IgD-negative memory B cell (primary cell): ENCODE measurements around the gene RGS3. TPM values are rescaled to one million over a fixed set of nuclear protein-coding genes. Genes with fewer than 3 reads are reported as not detected.

Source experiments
- H3K27ac Mint-ChIP-seq, 3 donors: one replicate each; pipeline ENCODE4 v1.8.0; 2020 to 2022; ENCODE audit warnings: mild to moderate bottlenecking in 3 of 3, mixed read lengths in 3 of 3, moderate library complexity in 1 of 3
- H3K27me3 Mint-ChIP-seq: one replicate; pipeline ENCODE4 v1.8.0; 2021; ENCODE audit warnings: mixed read lengths
- H3K36me3 Mint-ChIP-seq: one replicate; pipeline ENCODE4 v1.8.0; 2020; ENCODE audit warnings: mild to moderate bottlenecking, mixed read lengths
- H3K4me1 Mint-ChIP-seq, 3 donors: one replicate each; pipeline ENCODE4 v1.8.0; 2020 to 2022; ENCODE audit warnings: mixed read lengths in 3 of 3, mild to moderate bottlenecking in 1 of 3
- H3K4me3 Mint-ChIP-seq, 4 donors: one replicate each; pipeline ENCODE4 v1.8.0; 2020 to 2022; ENCODE audit warnings: mild to moderate bottlenecking in 4 of 4, mixed read lengths in 4 of 4, moderate library complexity in 3 of 4
- H3K9me3 Mint-ChIP-seq, 3 donors: one replicate each; pipeline ENCODE4 v1.8.0; 2020 to 2021; ENCODE audit warnings: mixed read lengths in 3 of 3, mild to moderate bottlenecking in 1 of 3
- polyA plus RNA-seq: library from polyadenylated mRNA; unstranded; fragments of 300-500 nt; fragmentation: Illumina TruSeq; gene quantifications from one replicate; pipeline ENCODE4 v1.2.3, GENCODE V29; 2021

RGS3 gene
- polyA plus RNA-seq, 1 donor from 2014 or later, result 16.2 TPM

DNA sequence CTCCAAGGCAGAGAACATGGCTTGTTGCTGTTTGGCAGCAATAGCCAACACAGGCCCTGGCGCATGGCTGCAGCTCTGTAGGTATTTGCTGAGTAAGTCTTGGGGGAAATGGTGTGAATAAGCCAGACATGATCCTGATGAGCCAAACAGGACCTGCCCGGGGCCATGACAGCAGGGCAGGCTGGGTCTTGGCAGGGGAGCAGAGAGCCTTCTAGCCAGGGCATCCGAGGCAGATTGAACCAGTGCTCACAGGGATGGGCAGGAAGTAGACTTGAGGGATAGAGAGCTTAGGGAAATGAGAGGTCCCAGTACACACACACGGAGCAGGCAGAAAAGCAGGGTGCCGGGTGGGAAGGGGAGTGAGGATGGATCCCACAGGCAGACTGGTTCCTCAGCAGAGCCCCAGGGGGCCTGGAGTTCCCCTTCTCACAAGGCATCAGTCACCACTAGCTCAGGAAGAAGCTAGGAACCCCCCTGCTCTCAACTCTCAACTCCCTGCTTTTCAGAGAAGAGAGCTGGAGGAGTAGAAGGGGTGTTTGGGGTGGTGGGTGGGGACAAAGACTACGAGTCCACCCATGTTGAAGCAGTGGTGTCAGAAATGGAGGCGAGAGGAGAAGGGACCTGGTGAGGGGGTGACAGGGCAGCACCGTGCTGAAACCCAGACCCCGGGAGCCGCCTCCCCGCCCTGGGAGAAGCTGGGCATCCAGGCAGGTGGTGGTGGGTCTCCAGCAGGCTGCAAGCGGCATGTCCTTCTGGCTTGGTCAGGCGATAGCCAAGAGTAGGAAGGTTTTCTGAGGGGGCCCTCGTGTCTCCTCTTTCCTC, 111.1 kb downstream of the RGS3 start:
- peak overlapping the region in 1 of 4 donors; percentile 23 for H3K4me3 Mint-ChIP-seq

GRCh38 chr9:113577525-113578261, 114.2 kb downstream of the RGS3 start:
- Mint-ChIP-seq H3K36me3 (no peaks in the 10 kb centered on the region), H3K27me3 (no peaks in the 10 kb centered on the region), H3K27ac (peak overlapping the region in 1 of 3 donors; percentile 78), H3K9me3 (no peaks in the 10 kb centered on the region), H3K4me1 (peaks cover 44 to 59% (median 47%) of the 10 kb centered on the region in 3 donors), H3K4me3 (peak overlapping the region in 2 of 4 donors; percentile 15 to 17)

More for the DNA sequence above, 111.1 kb downstream of the RGS3 start:
- H3K9me3 Mint-ChIP-seq, result no peaks in the 10 kb centered on the region
- peaks cover 26 to 32% (median 28%) of the 10 kb centered on the region in 3 donors for H3K4me1 Mint-ChIP-seq
- no peaks in the 10 kb centered on the region for H3K27me3 Mint-ChIP-seq
- no peaks in the 10 kb centered on the region for H3K36me3 Mint-ChIP-seq
- H3K27ac Mint-ChIP-seq, result no peak overlapping the region

DNA sequence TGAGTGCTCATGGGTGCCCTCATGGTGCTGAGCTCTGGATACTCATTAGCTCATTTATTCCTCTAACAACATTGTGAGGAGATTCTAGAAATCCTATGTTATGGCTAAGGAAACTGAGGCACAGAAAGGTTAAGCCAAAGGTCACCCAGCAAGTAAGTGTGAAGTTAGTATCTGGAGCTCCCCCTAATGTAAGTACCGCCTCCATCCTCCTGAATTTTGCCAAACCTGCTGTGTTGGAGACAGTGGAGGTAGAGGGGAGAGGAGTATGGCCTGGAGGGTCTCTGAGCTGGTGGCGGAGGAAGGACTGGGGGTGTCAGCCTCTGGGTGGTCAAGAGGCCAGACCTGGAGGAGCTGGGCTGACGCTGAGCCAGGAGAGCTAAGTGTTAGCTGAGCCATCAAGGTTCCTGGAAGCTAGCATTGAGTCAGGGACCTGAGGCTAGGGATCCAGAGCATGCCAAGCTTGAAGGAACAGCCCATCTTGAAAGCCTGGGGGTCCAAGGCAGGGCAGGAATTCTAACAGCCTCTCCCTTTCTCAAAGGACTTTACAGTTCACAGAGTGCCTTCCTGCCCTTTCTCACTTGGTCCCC, 114.8 kb downstream of the RGS3 start:
- H3K9me3 Mint-ChIP-seq, result no peaks in the 10 kb centered on the region
- H3K4me1 Mint-ChIP-seq, result peaks cover 47 to 63% (median 47%) of the 10 kb centered on the region in 3 donors
- H3K36me3 Mint-ChIP-seq, result no peaks in the 10 kb centered on the region
- peak overlapping the region; percentile 55 to 88 (median 68) for H3K4me3 Mint-ChIP-seq
- H3K27me3 Mint-ChIP-seq, result no peaks in the 10 kb centered on the region
- peak overlapping the region in 2 of 3 donors; percentile 78 to 91 for H3K27ac Mint-ChIP-seq

GRCh38 chr9:113578882-113579282, 115.4 kb downstream of the RGS3 start:
- Mint-ChIP-seq H3K4me3 (peak overlapping the region; percentile 55 to 88 (median 84)), H3K36me3 (no peaks in the 10 kb centered on the region), H3K27ac (peak overlapping the region; percentile 78 to 91 (median 87)), H3K9me3 (no peaks in the 10 kb centered on the region), H3K27me3 (no peaks in the 10 kb centered on the region), H3K4me1 (peaks cover 47 to 63% (median 47%) of the 10 kb centered on the region in 3 donors)

- Mint-ChIP-seq H3K9me3 (no peaks in the 10 kb centered on the region), H3K27me3 (no peaks in the 10 kb centered on the region), H3K36me3 (no peaks in the 10 kb centered on the region), H3K27ac (peak overlapping the region; percentile 78 to 91 (median 87)), H3K4me1 (peaks cover 47 to 63% (median 47%) of the 10 kb centered on the region in 3 donors), H3K4me3 (peak overlapping the region; percentile 55 to 88 (median 84))
These were observed 115.9 kb downstream of the RGS3 start for GRCh38 chr9:113579283-113580040.

GRCh38 chr9:113580041-113580953, 116.8 kb downstream of the RGS3 start:
- Mint-ChIP-seq H3K36me3 (no peaks in the 10 kb centered on the region), H3K27ac (peak overlapping the region; percentile 78 to 94 (median 91)), H3K9me3 (no peaks in the 10 kb centered on the region), H3K4me3 (peak overlapping the region; percentile 77 to 94 (median 84)), H3K27me3 (no peaks in the 10 kb centered on the region), H3K4me1 (peaks cover 46 to 61% (median 51%) of the 10 kb centered on the region in 3 donors)

GRCh38 chr9:113580954-113581311, 117.4 kb downstream of the RGS3 start:
- peak overlapping the region; percentile 78 to 94 (median 91) for H3K27ac Mint-ChIP-seq
- no peaks in the 10 kb centered on the region for H3K27me3 Mint-ChIP-seq
- H3K4me3 Mint-ChIP-seq, result peak overlapping the region; percentile 77 to 94 (median 84)
- peaks cover 39 to 55% (median 45%) of the 10 kb centered on the region in 3 donors for H3K4me1 Mint-ChIP-seq
- no peaks in the 10 kb centered on the region for H3K9me3 Mint-ChIP-seq
- H3K36me3 Mint-ChIP-seq, result no peaks in the 10 kb centered on the region

GRCh38 chr9:113581865-113582697, 118.6 kb downstream of the RGS3 start:
- peak overlapping the region; percentile 78 to 94 (median 87) for H3K27ac Mint-ChIP-seq
- no peaks in the 10 kb centered on the region for H3K27me3 Mint-ChIP-seq
- no peaks in the 10 kb centered on the region for H3K9me3 Mint-ChIP-seq
- H3K36me3 Mint-ChIP-seq, result no peaks in the 10 kb centered on the region
- peak overlapping the region; percentile 77 to 94 (median 84) for H3K4me3 Mint-ChIP-seq
- peaks cover 35 to 54% (median 45%) of the 10 kb centered on the region in 3 donors for H3K4me1 Mint-ChIP-seq

- H3K27me3 Mint-ChIP-seq, result no peaks in the 10 kb centered on the region
- peak overlapping the region in 1 of 3 donors; percentile 78 for H3K27ac Mint-ChIP-seq
- peaks cover 35 to 48% (median 43%) of the 10 kb centered on the region in 3 donors for H3K4me1 Mint-ChIP-seq
- no peaks in the 10 kb centered on the region for H3K9me3 Mint-ChIP-seq
- H3K4me3 Mint-ChIP-seq, result peak overlapping the region in 1 of 4 donors; percentile 79
- no peaks in the 10 kb centered on the region for H3K36me3 Mint-ChIP-seq
These were observed 119.2 kb downstream of the RGS3 start for GRCh38 chr9:113582698-113583200.

DNA sequence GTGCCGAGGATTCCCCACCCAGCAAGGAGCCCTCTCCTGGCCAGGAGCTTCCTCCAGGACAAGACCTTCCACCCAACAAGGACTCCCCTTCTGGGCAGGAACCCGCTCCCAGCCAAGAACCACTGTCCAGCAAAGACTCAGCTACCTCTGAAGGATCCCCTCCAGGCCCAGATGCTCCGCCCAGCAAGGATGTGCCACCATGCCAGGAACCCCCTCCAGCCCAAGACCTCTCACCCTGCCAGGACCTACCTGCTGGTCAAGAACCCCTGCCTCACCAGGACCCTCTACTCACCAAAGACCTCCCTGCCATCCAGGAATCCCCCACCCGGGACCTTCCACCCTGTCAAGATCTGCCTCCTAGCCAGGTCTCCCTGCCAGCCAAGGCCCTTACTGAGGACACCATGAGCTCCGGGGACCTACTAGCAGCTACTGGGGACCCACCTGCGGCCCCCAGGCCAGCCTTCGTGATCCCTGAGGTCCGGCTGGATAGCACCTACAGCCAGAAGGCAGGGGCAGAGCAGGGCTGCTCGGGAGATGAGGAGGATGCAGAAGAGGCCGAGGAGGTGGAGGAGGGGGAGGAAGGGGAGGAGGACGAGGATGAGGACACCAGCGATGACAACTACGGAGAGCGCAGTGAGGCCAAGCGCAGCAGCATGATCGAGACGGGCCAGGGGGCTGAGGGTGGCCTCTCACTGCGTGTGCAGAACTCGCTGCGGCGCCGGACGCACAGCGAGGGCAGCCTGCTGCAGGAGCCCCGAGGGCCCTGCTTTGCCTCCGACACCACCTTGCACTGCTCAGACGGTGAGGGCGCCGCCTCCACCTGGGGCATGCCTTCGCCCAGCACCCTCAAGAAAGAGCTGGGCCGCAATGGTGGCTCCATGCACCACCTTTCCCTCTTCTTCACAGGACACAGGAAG, 120.2 kb downstream of the RGS3 start:
- H3K27me3 Mint-ChIP-seq, result no peaks in the 10 kb centered on the region
- no peaks in the 10 kb centered on the region for H3K9me3 Mint-ChIP-seq
- peak overlapping the region in 2 of 3 donors; percentile 13 to 89 for H3K27ac Mint-ChIP-seq
- peak overlapping the region in 1 of 4 donors; percentile 73 for H3K4me3 Mint-ChIP-seq
- no peaks in the 10 kb centered on the region for H3K36me3 Mint-ChIP-seq
- peaks cover 29 to 39% (median 34%) of the 10 kb centered on the region in 3 donors for H3K4me1 Mint-ChIP-seq

- Mint-ChIP-seq H3K9me3 (no peaks in the 10 kb centered on the region), H3K4me1 (peaks cover 23 to 31% (median 26%) of the 10 kb centered on the region in 3 donors), H3K36me3 (no peaks in the 10 kb centered on the region), H3K27me3 (no peaks in the 10 kb centered on the region), H3K4me3 (no peak overlapping the region), H3K27ac (peak overlapping the region in 2 of 3 donors; percentile 23 to 48)
These were observed 121.0 kb downstream of the RGS3 start for GRCh38 chr9:113584428-113585084.
